H1 (cell line): Measurements from ENCODE around the gene SMC6. TPM values are rescaled to one million over a fixed set of nuclear protein-coding genes. Genes with fewer than 3 reads are reported as not detected.

ENCODE experiments used
- NANOG ChIP-seq: IDR thresholded peaks from 2 replicates; pipeline ENCODE4 v1.6.1; 2011; ENCODE audit warnings: low read length, low read depth, mild to moderate bottlenecking, inconsistent platforms; ENCODE audit not compliant: insufficient read depth, poor library complexity, severe bottlenecking
- POLR2A ChIP-seq, 2 experiments: IDR thresholded peaks; 1 replicate in 1 of 2; 2 replicates in 1 of 2; pipeline ENCODE4 v1.6.1; 2011; ENCODE audit warnings: low read depth in 2 of 2, low read length in 2 of 2, mild to moderate bottlenecking in 2 of 2; ENCODE audit errors: control extremely low read depth in 1 of 2
- SP4 ChIP-seq: IDR thresholded peaks from 2 replicates; pipeline ENCODE4 v1.6.1; 2012; ENCODE audit warnings: low read length, inconsistent platforms
- SUZ12 ChIP-seq: fragments of 200-600 bp; sonication (generic); IDR thresholded peaks from 2 replicates; pipeline ENCODE4 v1.6.1; 2012; ENCODE audit warnings: mild to moderate bottlenecking, inconsistent platforms, low read length, moderate library complexity, mixed read lengths
- polyA plus RNA-seq, 7 experiments: library from polyadenylated mRNA; depleted of rRNA in 3 of 7; stranded (reverse) in 5 of 7; unstranded in 2 of 7; fragments of >200 nt in 5 of 7; fragments of 200-250 nt in 2 of 7; gene quantifications; 1 replicate in 5 of 7; 2 replicates in 1 of 7; 4 replicates in 1 of 7; pipeline versions ENCODE4 v1.2.1 to v1.2.3, GENCODE V29; 2011 to 2013; ENCODE audit warnings: missing spikeins in 2 of 7, mixed read lengths in 2 of 7
- total RNA-seq: library from RNA; stranded (reverse); fragmentation: NEBNext Ultra II Directional; extraction: Animal tissue kit (Norgen Biotek cat#: 25700); gene quantifications from 2 replicates; pipeline ENCODE4 v1.2.1, GENCODE V29; 2021
- TF ChIP-seq, protein P1 (sequence below): fragments of 300-600 bp; sonication (generic); IDR thresholded peaks from 2 replicates; pipeline ENCODE4 v1.7.1; 2012; ENCODE audit warnings: low read length, moderate library complexity, mild to moderate bottlenecking, inconsistent platforms; ENCODE audit not compliant: insufficient replicate concordance

Gene SMC6
- total and polyA plus RNA-seq, 2 of the 8 experiments (the other 6 are each of a cell fraction or from before 2014, with no cell fraction given) = 9.7 to 49.5 TPM

DNA sequence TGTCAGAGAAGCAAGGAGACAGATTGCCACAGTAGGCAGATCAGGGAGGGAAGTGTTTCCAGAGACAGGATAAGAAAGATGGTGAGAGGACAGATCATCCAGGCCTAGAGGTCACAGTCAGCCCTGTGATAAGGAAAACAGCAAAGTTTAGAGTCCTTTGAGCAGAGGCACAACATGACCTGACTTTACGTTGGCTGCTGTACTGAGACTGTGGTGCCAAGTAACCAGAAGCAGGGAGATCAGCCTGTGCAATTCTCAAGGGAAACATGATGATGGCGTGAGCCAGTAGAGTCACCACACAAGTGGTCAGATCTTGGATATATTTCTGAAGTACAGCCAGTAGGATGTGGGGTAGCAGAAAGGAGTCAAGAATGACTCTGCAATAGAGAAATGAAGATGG is 43.7 kb downstream of the SMC6 start (continued):
- TF ChIP-seq, protein P1, sequence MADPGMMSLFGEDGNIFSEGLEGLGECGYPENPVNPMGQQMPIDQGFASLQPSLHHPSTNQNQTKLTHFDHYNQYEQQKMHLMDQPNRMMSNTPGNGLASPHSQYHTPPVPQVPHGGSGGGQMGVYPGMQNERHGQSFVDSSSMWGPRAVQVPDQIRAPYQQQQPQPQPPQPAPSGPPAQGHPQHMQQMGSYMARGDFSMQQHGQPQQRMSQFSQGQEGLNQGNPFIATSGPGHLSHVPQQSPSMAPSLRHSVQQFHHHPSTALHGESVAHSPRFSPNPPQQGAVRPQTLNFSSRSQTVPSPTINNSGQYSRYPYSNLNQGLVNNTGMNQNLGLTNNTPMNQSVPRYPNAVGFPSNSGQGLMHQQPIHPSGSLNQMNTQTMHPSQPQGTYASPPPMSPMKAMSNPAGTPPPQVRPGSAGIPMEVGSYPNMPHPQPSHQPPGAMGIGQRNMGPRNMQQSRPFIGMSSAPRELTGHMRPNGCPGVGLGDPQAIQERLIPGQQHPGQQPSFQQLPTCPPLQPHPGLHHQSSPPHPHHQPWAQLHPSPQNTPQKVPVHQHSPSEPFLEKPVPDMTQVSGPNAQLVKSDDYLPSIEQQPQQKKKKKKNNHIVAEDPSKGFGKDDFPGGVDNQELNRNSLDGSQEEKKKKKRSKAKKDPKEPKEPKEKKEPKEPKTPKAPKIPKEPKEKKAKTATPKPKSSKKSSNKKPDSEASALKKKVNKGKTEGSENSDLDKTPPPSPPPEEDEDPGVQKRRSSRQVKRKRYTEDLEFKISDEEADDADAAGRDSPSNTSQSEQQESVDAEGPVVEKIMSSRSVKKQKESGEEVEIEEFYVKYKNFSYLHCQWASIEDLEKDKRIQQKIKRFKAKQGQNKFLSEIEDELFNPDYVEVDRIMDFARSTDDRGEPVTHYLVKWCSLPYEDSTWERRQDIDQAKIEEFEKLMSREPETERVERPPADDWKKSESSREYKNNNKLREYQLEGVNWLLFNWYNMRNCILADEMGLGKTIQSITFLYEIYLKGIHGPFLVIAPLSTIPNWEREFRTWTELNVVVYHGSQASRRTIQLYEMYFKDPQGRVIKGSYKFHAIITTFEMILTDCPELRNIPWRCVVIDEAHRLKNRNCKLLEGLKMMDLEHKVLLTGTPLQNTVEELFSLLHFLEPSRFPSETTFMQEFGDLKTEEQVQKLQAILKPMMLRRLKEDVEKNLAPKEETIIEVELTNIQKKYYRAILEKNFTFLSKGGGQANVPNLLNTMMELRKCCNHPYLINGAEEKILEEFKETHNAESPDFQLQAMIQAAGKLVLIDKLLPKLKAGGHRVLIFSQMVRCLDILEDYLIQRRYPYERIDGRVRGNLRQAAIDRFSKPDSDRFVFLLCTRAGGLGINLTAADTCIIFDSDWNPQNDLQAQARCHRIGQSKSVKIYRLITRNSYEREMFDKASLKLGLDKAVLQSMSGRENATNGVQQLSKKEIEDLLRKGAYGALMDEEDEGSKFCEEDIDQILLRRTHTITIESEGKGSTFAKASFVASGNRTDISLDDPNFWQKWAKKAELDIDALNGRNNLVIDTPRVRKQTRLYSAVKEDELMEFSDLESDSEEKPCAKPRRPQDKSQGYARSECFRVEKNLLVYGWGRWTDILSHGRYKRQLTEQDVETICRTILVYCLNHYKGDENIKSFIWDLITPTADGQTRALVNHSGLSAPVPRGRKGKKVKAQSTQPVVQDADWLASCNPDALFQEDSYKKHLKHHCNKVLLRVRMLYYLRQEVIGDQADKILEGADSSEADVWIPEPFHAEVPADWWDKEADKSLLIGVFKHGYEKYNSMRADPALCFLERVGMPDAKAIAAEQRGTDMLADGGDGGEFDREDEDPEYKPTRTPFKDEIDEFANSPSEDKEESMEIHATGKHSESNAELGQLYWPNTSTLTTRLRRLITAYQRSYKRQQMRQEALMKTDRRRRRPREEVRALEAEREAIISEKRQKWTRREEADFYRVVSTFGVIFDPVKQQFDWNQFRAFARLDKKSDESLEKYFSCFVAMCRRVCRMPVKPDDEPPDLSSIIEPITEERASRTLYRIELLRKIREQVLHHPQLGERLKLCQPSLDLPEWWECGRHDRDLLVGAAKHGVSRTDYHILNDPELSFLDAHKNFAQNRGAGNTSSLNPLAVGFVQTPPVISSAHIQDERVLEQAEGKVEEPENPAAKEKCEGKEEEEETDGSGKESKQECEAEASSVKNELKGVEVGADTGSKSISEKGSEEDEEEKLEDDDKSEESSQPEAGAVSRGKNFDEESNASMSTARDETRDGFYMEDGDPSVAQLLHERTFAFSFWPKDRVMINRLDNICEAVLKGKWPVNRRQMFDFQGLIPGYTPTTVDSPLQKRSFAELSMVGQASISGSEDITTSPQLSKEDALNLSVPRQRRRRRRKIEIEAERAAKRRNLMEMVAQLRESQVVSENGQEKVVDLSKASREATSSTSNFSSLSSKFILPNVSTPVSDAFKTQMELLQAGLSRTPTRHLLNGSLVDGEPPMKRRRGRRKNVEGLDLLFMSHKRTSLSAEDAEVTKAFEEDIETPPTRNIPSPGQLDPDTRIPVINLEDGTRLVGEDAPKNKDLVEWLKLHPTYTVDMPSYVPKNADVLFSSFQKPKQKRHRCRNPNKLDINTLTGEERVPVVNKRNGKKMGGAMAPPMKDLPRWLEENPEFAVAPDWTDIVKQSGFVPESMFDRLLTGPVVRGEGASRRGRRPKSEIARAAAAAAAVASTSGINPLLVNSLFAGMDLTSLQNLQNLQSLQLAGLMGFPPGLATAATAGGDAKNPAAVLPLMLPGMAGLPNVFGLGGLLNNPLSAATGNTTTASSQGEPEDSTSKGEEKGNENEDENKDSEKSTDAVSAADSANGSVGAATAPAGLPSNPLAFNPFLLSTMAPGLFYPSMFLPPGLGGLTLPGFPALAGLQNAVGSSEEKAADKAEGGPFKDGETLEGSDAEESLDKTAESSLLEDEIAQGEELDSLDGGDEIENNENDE = no peak
- TF ChIP-seq NANOG (no peak), POLR2A (IDR thresholded peaks at IDR 0.05; ENCODE audit: control extremely low read depth in 1 of 2, low read depth in 2 of 2, low read length in 2 of 2) (no peak), SP4 (no peak), SUZ12 (no peak)
